ENCODE data around the gene DPYSL5. TPM values are rescaled to one million over a fixed set of nuclear protein-coding genes. Genes with fewer than 3 reads are reported as not detected.
A peak's percentile ranks its signal among the peaks of the same experiment; 100 is the strongest.

The DPYSL5 gene
- total and polyA plus RNA-seq, 2 of the 8 experiments (the other 6 are each of a cell fraction or from before 2014, with no cell fraction given): 11.9 to 16.4 TPM

DNA sequence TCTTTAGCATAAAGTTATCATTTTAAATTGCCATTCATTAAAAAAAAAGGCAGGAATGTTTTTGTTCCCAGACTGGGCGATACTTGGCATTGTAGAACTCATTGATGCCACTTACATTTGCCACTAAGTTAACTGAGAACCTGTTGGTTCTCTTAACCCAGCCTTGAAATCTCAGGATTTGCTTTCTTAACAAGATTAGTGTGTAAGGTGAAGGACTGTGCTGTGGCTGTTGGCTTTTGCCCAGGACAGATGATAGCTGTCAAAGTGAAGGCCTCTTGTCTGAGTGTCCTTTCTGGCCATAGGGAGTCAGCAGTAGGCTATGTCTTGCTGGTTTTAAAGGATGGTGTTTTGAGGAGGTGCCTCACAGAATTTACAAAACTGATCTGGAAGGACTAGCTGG is 2.6 kb downstream of the DPYSL5 start:
- peaks cover 30 to 71% (median 57%) of the 10 kb centered on the region in 4 experiments for H3K27me3 ChIP-seq (replicated peaks in 1 of 4; ENCODE audit: control insufficient read depth in 3 of 4, extremely low read depth in 1 of 4, insufficient read depth in 3 of 4, low read length in 3 of 4)
- FAIRE-seq (no peak), DNase-seq (ENCODE audit: low read depth in 1 of 2, low spot score in 2 of 2) (no peak)
- no peak overlapping the region for H3K18ac ChIP-seq (ENCODE audit: extremely low read depth, low read length)
- H2BK20ac ChIP-seq (ENCODE audit: low read length): no peak overlapping the region
- H3K56ac ChIP-seq (replicated peaks; ENCODE audit: insufficient read length, low read depth, low read length): no peak overlapping the region
- H2BK5ac ChIP-seq (ENCODE audit: low read depth, low read length): no peak overlapping the region
- no peak overlapping the region for H2AFZ ChIP-seq (ENCODE audit: low read length)
- H3K4me2 ChIP-seq (ENCODE audit: insufficient read depth in 1 of 2, low read depth in 2 of 2, low read length in 2 of 2): peak overlapping the region in 1 of 2 experiments; percentile 86; a peak in 1 of 4 replicates
- WGBS, 2 experiments (ENCODE audit: extremely low coverage in 1 of 2, insufficient coverage in 1 of 2, insufficient read length in 1 of 2, insufficient replicate concordance in 2 of 2, low coverage in 1 of 2, low lambda C conversion rate in 2 of 2, missing lambda C conversion rate in 1 of 2): 69% methylated on average over 1 of the region's 1 CpG; no CpG with 5 or more reads in 1 of the 2 experiments
- CTCF ChIA-PET (ENCODE audit: partially characterized antibody): interaction anchor here (0.6 to 14.4 kb wide), 9 partner anchors 9 to 167 kb away, joined by 3 to 235 read pairs (median 5); no protein-coding TSS in a partner anchor
- no peak overlapping the region for H2BK12ac ChIP-seq (ENCODE audit: low read depth, low read length)
- no peak overlapping the region for H3K9ac ChIP-seq (replicated peaks in 1 of 4; ENCODE audit: extremely low read depth in 1 of 4, low read depth in 3 of 4, low read length in 3 of 4)
- H3K4me3 ChIP-seq (ENCODE audit: extremely low read depth in 1 of 4, insufficient read depth in 2 of 4, low read depth in 3 of 4, low read length in 4 of 4): peak overlapping the region in 1 of 4 experiments; percentile 91; a peak in 2 of 8 replicates
- no peak overlapping the region for H3K23ac ChIP-seq (ENCODE audit: insufficient read length)
- H4K5ac ChIP-seq (ENCODE audit: insufficient read length, low read depth, low read length): no peak overlapping the region
- no peak overlapping the region for H2BK120ac ChIP-seq (replicated peaks; ENCODE audit: low read depth, low read length)
- H2BK15ac ChIP-seq (ENCODE audit: low read length): no peak overlapping the region
- H3K79me2 ChIP-seq (ENCODE audit: control insufficient read depth in 1 of 2, insufficient read depth in 2 of 2, low read length in 2 of 2): no peaks in the 10 kb centered on the region
- H4K8ac ChIP-seq (ENCODE audit: extremely low read depth, insufficient read depth, low read length): no peak overlapping the region
- TF ChIP-seq TEAD4 (IDR thresholded peaks at IDR 0.05; ENCODE audit: low read depth, low read length) (no peak), RAD21 (IDR thresholded peaks at IDR 0.05 in 1 of 2, conservative IDR thresholded peaks at IDR 0.05 in 1 of 2; ENCODE audit: low read depth in 2 of 2, low read length in 2 of 2) (peak in 1 of 2 experiments; percentile 9; a peak in 1 of 4 replicates)
- H3K23me2 ChIP-seq (ENCODE audit: low read depth, low read length): peaks cover 16% of the 10 kb centered on the region; the same call in 1 of the 2 replicates
- H2AK5ac ChIP-seq (ENCODE audit: low read depth, low read length): no peak overlapping the region
- H3K14ac ChIP-seq (ENCODE audit: insufficient read length): no peak overlapping the region
- H4K91ac ChIP-seq (replicated peaks; ENCODE audit: insufficient read length, low read length): no peak overlapping the region
- peaks cover 0 to 22% (median 8%) of the 10 kb centered on the region in 4 experiments; a peak in 4 of 7 replicates for H3K4me1 ChIP-seq (replicated peaks in 1 of 4; ENCODE audit: control insufficient read depth in 3 of 4, insufficient read depth in 4 of 4, low read length in 3 of 4)
- peaks cover 11 to 20% of the 10 kb centered on the region in 2 experiments for H4K20me1 ChIP-seq (replicated peaks in 1 of 2; ENCODE audit: control insufficient read depth in 1 of 2, insufficient read depth in 2 of 2, low read length in 2 of 2)
- H3K79me1 ChIP-seq (ENCODE audit: low read depth, low read length): no peaks in the 10 kb centered on the region
- POLR2A ChIA-PET (ENCODE audit: partially characterized antibody): interaction anchor here (2.6 kb wide), 1 partner anchor 72 kb away, joined by 6 read pairs; no protein-coding TSS in a partner anchor
- H3K4ac ChIP-seq (replicated peaks; ENCODE audit: insufficient read length, low read depth, low read length): no peak overlapping the region
- no peaks in the 10 kb centered on the region for H3K36me3 ChIP-seq (ENCODE audit: control insufficient read depth in 2 of 4, insufficient read depth in 4 of 4, low read length in 3 of 4)
- no peaks in the 10 kb centered on the region for H3K9me3 ChIP-seq (ENCODE audit: insufficient read depth in 2 of 2, low read depth in 1 of 2, low read length in 1 of 2)
- no peak overlapping the region for H3K27ac ChIP-seq (ENCODE audit: low read depth, low read length)
